ENCODE data around the gene VPS18. TPM values are rescaled to one million over a fixed set of nuclear protein-coding genes. Genes with fewer than 3 reads are reported as not detected.

Gene VPS18
- total and polyA plus RNA-seq, 2 experiments from 2014 or later: 5.9 to 42.5 TPM

GRCh38 chr15:40881351-40881750 lies 12.9 kb upstream of the VPS18 start:
- Histone ChIP-seq H3K4me2 (no peak overlapping the region), H3K36me3 (ENCODE audit: insufficient read depth) (no peaks in the 10 kb centered on the region), H3K9me2 (ENCODE audit: insufficient read depth) (no peaks in the 10 kb centered on the region), H3K27me3 (ENCODE audit: insufficient read depth) (no peaks in the 10 kb centered on the region), H3K79me2 (replicated peaks; ENCODE audit: insufficient read depth) (no peaks in the 10 kb centered on the region), H3F3A (replicated peaks; ENCODE audit: low read depth) (no peaks in the 10 kb centered on the region), H2AFZ (no peak overlapping the region), H3K4me1 (ENCODE audit: insufficient read depth) (0 out of 2 replicates have a peak, but pooled peaks cover 4% of the 10 kb centered on the region), H3K27ac (ENCODE audit: low read depth) (no peak overlapping the region), H4K20me1 (replicated peaks; ENCODE audit: insufficient read depth) (no peaks in the 10 kb centered on the region), H3K4me3 (no peak overlapping the region)
- H3K27ac Mint-ChIP-seq: no peak overlapping the region
- no peak overlapping the region for H3K4me3 Mint-ChIP-seq
- H3K9me3 Mint-ChIP-seq: peaks cover 7% of the 10 kb centered on the region; the same call in 2 of the 3 replicates
- peaks cover 8% of the 10 kb centered on the region for H3K27me3 Mint-ChIP-seq (ENCODE audit: insufficient read depth, low read depth, poor library complexity)
- no peak for ATAC-seq
- H3K36me3 Mint-ChIP-seq (ENCODE audit: low read depth): no peaks in the 10 kb centered on the region; the same call in 2 of the 3 replicates
- peaks cover 9% of the 10 kb centered on the region; the same call in 2 of the 3 replicates for H3K4me1 Mint-ChIP-seq
- no peak for DNase-seq (ENCODE audit: low spot score)
- no peak for TF ChIP-seq CTCF (conservative IDR thresholded peaks at IDR 0.05; ENCODE audit: low read depth in 2 of 2)
- no peak for TF ChIP-seq ETS1 (IDR thresholded peaks at IDR 0.05)
- TF ChIP-seq ZNF331 (CRISPR knock-in tag; IDR thresholded peaks at IDR 0.05; ENCODE audit: low read depth): no peak
- TF ChIP-seq REST (IDR thresholded peaks at IDR 0.05; ENCODE audit: unreplicated experiment): no peak
- TF ChIP-seq JUNB (IDR thresholded peaks at IDR 0.05; ENCODE audit: unreplicated experiment): no peak
- no peak for TF ChIP-seq NANOG (IDR thresholded peaks at IDR 0.05; ENCODE audit: borderline replicate concordance)
- TF ChIP-seq CREB1 (CRISPR knock-in tag; IDR thresholded peaks at IDR 0.05; ENCODE audit: low read depth): no peak
- TF ChIP-seq STAT1 (IDR thresholded peaks at IDR 0.05; ENCODE audit: unreplicated experiment): no peak
- TF ChIP-seq EZH2phosphoT487 (IDR thresholded peaks at IDR 0.05; ENCODE audit: unreplicated experiment): no peak
- no peak for TF ChIP-seq EZH2 (IDR thresholded peaks at IDR 0.05; ENCODE audit: low read depth, unreplicated experiment)
- TF ChIP-seq ZNF462 (CRISPR knock-in tag; IDR thresholded peaks at IDR 0.05): no peak
- no peak for TF ChIP-seq POLR2AphosphoS5 (IDR thresholded peaks at IDR 0.05; ENCODE audit: low read depth)
